Right atrium auricular region (tissue), 2 donors: Measurements from ENCODE around the gene SSUH2. TPM values are rescaled to one million over a fixed set of nuclear protein-coding genes. Genes with fewer than 3 reads are reported as not detected.

ENCODE experiments used
- DNase-seq: peaks from one replicate; pipeline ENCODE4 v3.0.0-alpha.2; 2019; ENCODE audit warnings: low spot score
- H3K27ac ChIP-seq, 2 donors: fragments of 200-600 bp; sonication (generic); 1 replicate in 1 of 2; 2 replicates in 1 of 2; pipeline ENCODE4 v1.5.1; 2016 to 2019
- H3K27me3 ChIP-seq, 2 donors: fragments of 200-600 bp; sonication (generic); one replicate each; pipeline versions ENCODE4 v1.5.1 to v1.6.0; 2017 to 2019
- H3K36me3 ChIP-seq: fragments of 200-600 bp; sonication (generic); one replicate; pipeline ENCODE4 v1.5.1; 2016
- H3K4me1 ChIP-seq, 2 donors: fragments of 200-600 bp; sonication (generic); one replicate each; pipeline versions ENCODE4 v1.5.1 to v1.6.0; 2017 to 2019
- H3K4me3 ChIP-seq, 2 donors: fragments of 200-600 bp; sonication (generic); 1 replicate in 1 of 2; 2 replicates in 1 of 2; pipeline ENCODE4 v1.5.1; 2017 to 2019; ENCODE audit warnings: mild to moderate bottlenecking in 1 of 2, moderate library complexity in 1 of 2
- H3K9me3 ChIP-seq, 2 donors: fragments of 200-600 bp; sonication (generic); one replicate each; pipeline ENCODE4 v1.5.1; 2019
- total RNA-seq, 2 donors: library from RNA; depleted of rRNA; stranded (reverse); fragments of >200 nt; gene quantifications; one replicate each; pipeline ENCODE4 v1.1.0, GENCODE V29; 2016
- TF ChIP-seq, protein P1 (sequence below), 2 donors: fragments of 200-600 bp; sonication (generic); IDR thresholded peaks; one replicate each; pipeline ENCODE4 v1.5.1; 2019; ENCODE audit warnings: antibody characterized with exemption in 2 of 2

SSUH2 gene
- total RNA-seq, 2 donors from 2014 or later: 0.59 to 0.82 TPM

DNA sequence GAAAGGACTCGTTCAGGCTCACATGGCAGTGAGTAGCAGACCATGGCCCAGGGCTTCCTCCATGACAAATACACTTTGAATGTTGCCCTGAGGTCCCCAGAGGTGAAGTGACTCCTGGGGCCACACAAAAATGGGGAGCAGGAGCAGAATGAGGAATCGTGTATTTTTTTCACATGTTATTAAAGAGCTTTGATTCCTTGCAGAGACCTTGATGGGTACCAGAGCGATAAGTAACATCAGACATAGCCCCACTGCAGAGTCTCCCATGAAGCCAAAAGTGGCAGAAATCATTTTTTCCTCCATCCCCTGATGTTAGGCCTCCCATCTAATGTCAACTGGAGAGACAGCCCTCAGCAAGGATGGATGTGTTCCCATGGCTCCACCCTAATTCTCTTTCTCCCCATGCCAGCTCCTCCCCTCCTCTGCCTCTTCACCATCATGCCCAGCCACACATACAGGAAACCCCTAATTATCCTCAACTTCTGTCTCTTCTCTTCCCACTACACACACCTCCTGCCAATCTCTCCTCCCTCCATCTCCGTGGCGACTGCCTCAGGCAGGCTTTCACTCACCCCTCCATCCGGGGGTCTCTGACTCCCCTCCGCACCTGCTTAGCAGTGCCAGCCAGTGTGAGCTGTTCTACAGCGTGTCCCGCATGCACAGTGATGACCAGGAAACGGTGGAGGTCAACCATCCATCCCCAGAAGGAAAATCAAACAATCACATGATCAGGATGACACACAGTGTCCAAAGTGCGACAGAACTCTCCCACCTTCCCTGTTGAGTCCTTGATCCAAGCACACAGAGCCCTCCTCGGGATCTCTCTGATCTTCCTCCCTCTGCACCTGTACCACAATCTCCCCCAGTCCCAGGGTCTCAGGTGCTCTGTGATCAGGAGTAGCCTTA lies 7.1 kb upstream of the SSUH2 start:
- Histone ChIP-seq H3K36me3 (no peaks in the 10 kb centered on the region), H3K9me3 (no peaks in the 10 kb centered on the region), H3K4me1 (no peaks in the 10 kb centered on the region), H3K27me3 (no peaks in the 10 kb centered on the region), H3K4me3 (no peak overlapping the region), H3K27ac (no peak overlapping the region)
- DNase-seq: no peak
- TF ChIP-seq, protein P1, sequence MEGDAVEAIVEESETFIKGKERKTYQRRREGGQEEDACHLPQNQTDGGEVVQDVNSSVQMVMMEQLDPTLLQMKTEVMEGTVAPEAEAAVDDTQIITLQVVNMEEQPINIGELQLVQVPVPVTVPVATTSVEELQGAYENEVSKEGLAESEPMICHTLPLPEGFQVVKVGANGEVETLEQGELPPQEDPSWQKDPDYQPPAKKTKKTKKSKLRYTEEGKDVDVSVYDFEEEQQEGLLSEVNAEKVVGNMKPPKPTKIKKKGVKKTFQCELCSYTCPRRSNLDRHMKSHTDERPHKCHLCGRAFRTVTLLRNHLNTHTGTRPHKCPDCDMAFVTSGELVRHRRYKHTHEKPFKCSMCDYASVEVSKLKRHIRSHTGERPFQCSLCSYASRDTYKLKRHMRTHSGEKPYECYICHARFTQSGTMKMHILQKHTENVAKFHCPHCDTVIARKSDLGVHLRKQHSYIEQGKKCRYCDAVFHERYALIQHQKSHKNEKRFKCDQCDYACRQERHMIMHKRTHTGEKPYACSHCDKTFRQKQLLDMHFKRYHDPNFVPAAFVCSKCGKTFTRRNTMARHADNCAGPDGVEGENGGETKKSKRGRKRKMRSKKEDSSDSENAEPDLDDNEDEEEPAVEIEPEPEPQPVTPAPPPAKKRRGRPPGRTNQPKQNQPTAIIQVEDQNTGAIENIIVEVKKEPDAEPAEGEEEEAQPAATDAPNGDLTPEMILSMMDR (IDR thresholded peaks at IDR 0.05): no peak

DNA sequence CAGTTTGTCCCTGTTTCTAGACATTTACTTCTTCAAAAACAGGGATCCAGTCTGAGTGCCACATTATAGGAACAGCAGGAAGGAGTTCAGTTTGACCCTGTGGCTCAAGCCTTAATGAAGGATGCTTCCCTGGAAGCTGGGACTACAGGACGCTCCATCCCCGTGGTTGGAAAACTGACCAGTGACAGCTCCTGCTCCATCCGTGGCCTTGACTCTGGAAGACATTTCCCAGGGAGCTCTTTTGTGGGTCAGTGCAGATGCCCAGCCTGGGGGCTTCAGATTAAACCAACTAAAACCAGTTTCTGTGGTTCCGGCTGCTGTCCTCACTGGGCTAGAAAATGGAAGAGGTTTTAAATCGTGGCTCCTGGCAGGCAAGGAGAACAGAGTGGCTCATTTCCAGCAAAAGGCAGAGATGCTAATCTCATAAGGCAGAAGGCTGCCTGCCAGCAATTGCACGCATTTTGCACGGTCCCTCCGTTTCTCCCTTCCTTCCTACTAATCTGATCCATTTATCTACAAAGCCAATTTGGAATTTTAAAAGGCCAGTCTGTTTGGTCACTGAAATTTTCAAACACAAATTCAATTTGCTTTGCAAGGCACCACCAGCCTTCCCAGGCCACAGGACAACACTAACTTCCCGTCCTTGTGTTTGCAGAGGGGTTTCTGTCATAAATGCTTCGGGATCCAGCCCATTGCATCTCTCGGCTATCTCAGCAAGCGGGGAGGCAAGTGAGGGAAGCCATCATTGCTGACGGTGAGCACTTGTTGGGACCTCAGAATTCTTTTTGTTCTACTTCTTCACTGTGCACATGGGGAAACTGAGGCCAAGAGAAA lies 6.2 kb upstream of the SSUH2 start:
- Histone ChIP-seq H3K4me3 (no peak overlapping the region), H3K4me1 (no peaks in the 10 kb centered on the region), H3K27me3 (no peaks in the 10 kb centered on the region), H3K9me3 (no peaks in the 10 kb centered on the region), H3K27ac (no peak overlapping the region), H3K36me3 (no peaks in the 10 kb centered on the region)
- DNase-seq: no peak
- TF ChIP-seq, protein P1 (IDR thresholded peaks at IDR 0.05): no peak

DNA sequence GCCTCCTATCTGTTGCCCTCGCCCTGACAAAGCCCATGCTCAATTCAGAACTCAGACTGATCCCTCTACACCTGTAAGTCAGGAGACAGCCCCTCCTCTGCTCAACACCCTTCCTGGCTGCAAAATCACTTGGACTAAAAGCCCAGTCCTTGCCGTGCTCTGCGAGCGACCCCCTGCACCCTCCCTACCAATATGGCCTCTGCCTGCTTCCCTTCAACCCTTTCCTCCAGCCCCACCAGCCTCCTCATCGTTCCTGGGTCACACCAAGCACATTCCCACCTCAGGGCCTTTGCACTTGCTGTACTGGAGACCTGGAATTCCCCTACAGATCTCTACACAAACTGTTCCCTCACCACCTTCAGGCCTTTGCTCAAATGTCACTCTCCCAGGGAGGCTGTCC lies 5.2 kb upstream of the SSUH2 start:
- TF ChIP-seq, protein P1 (IDR thresholded peaks at IDR 0.05): no peak
- Histone ChIP-seq H3K4me1 (no peaks in the 10 kb centered on the region), H3K36me3 (no peaks in the 10 kb centered on the region), H3K27me3 (no peaks in the 10 kb centered on the region), H3K9me3 (no peaks in the 10 kb centered on the region), H3K4me3 (no peak overlapping the region), H3K27ac (no peak overlapping the region)
- DNase-seq: no peak

DNA sequence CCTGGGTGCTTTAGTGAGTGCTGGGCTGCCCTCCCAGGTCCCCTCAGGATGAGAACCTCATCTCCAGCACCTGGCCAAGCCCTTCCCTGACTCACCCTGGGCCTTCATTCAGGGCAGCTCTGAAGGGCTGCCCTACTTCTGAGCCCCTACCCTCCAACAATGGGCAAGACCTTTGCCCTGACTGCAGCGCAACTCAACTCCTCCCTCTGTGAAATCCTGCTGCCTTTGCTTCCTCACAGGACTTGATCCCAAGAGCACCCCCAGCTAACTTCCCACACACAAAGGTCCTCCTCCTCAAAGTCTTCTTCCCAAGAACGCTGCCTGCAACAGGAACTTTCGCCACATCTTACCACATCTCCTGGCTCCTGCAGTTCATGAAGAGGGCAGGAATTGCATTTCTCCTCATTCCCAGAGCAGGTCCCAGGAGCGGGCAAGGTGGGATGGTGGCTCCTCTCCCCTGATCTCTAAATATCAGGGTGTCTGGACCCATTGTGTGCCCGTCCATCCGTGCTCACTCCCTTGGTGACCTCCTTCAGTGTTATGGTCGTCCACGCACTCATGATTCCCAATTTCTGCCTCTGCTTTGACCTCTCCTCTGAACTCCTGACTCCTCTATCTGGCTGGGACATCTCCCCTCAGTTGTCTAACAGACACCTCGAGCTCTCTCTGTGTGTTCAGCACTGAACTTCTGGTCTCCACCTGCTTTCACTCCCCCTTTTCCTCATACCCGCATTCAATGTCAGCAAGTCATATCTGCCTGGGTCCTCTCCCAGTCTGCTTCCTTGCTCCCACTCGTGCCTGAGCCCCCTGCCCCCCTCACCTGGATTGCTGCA lies 4.5 kb upstream of the SSUH2 start:
- DNase-seq: no peak
- Histone ChIP-seq H3K27ac (no peak overlapping the region), H3K9me3 (no peaks in the 10 kb centered on the region), H3K4me3 (no peak overlapping the region), H3K4me1 (no peaks in the 10 kb centered on the region), H3K36me3 (no peaks in the 10 kb centered on the region), H3K27me3 (no peaks in the 10 kb centered on the region)
- TF ChIP-seq, protein P1 (IDR thresholded peaks at IDR 0.05): no peak

DNA sequence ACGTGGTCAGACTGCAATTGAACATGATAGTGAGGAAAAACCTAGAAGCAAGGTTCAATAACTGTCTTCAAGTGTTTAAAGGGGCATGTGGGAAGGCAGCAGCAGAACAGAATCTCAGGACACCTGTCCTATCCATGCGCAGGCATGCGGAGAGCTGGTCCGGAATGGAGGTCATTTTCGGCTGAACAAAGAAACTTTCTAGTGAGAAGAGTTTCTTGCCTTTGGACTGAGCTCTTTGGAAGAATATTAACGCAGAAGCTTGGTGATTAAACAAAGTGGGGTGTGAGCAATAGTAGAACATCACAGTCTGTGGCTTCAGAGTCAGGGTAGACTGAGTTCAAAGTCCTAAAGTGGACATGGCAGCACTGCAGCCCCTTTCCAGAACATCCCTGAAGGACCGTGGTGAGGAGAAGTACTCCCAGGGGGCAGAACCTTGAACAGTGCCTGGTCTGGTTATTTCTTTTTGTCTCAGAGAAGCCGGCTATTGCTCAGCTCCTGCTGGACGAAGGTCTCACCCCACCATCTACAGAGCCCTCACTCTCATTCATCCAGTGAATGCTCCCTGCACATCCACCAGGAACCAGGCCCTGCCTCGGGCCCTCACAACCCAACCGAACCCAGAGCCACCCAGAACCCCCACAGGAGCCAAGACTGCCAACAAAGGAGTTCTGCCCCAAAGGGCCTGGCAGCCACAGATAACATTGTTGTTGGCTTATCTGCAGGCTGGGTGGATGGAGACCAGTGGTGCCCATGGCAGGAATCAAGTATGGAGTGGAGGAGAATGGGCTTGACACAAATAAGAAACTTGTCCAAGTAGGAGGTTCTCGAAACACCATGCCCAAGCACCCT lies 2.8 kb upstream of the SSUH2 start:
- TF ChIP-seq, protein P1 (IDR thresholded peaks at IDR 0.05): no peak
- no peak overlapping the region for H3K4me3 ChIP-seq
- DNase-seq: no peak
- no peaks in the 10 kb centered on the region for H3K9me3 ChIP-seq
- H3K4me1 ChIP-seq: no peaks in the 10 kb centered on the region
- no peak overlapping the region for H3K27ac ChIP-seq
- H3K27me3 ChIP-seq: no peaks in the 10 kb centered on the region
- no peaks in the 10 kb centered on the region for H3K36me3 ChIP-seq
